NCI-H1105 treated with DMSO at 0.1 percent for 48 hours (cell line): ENCODE data around the gene EGR4.

ENCODE experiments used
- DNase-seq: peaks from one replicate; lab custom pipeline; 2025; lab: John Stamatoyannopoulos, UW

EGR4 gene

DNA sequence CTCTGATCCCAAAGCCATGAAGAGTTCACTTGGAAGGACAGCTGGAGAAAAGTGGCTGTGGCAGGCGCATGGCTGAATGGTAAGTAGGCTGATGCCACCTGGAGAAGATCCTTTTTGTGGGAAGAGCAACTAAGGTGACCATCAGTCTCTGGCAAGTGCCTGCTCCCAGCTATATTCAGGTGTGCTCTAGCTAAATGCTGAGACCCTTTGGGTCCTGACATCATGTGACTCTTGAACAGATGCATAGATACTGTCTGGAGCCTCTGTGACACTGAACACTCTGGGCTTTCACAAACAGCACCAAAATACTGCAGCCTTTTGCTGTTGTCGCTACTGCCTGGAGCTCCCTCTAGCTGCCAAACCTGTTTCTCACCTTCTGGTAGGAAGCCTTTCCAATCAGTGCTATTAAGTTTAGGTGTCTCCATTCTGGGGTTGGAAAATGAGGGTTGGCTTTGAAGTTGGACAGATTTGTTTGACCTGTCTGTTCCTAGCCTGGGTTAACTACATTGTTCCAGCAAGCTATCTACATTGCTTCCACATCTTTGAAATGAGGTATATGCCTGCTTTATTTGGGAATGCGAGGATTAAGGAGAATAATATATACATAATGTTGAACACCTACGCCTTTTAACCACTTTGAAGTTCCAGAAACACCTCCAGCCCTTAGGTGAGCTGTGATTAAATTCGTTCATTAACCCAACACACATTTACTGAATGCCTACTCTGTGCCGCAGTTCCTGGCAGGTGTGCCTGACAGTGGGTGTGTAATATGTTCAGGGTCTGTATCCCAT is 3.1 kb downstream of the EGR4 start:
- peak; percentile 59 for DNase-seq

GRCh38 chr2:73289304-73289703 is 4.0 kb downstream of the EGR4 start:
- DNase-seq, result no peak

GRCh38 chr2:73286134-73286655 is 7.2 kb downstream of the EGR4 start:
- DNase-seq, result no peak

DNA sequence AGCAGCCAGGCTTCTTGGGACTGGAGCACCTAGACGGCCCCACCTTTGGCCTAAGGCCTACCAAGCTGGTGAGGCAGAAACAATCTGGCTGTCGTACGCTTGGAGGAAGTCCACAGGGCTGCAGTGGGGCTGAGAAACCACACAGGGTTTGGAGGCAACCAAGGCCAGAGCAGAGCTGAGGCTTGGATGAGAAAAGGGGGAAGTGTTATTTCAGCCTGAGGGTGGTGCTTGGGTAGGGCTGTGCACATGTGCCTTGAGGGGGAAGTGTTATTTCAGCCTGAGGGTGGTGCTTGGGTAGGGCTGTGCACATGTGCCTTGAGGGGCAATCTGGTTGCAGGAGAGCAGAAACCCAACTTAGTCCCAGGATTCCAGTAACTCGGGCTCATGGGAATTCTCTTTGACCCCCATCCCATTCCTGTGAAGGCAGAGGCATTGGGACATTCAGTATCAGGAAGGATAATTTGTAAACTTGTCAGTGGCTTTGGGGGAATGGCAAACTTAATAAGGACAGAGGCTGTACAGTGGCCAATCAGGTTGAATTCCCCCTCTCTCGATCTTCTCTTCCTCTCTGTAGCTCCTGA is 8.1 kb downstream of the EGR4 start:
- DNase-seq, result no peak

- DNase-seq, result peak; percentile 33
Measured at GRCh38 chr2:73284296-73285158, 8.8 kb downstream of the EGR4 start, which contains the start of gene FBXO41. TSS of gene FBXO41 (minus strand) at chr2:73284478. CDS start at chr2:73269630, 14,848 bp downstream.

DNA sequence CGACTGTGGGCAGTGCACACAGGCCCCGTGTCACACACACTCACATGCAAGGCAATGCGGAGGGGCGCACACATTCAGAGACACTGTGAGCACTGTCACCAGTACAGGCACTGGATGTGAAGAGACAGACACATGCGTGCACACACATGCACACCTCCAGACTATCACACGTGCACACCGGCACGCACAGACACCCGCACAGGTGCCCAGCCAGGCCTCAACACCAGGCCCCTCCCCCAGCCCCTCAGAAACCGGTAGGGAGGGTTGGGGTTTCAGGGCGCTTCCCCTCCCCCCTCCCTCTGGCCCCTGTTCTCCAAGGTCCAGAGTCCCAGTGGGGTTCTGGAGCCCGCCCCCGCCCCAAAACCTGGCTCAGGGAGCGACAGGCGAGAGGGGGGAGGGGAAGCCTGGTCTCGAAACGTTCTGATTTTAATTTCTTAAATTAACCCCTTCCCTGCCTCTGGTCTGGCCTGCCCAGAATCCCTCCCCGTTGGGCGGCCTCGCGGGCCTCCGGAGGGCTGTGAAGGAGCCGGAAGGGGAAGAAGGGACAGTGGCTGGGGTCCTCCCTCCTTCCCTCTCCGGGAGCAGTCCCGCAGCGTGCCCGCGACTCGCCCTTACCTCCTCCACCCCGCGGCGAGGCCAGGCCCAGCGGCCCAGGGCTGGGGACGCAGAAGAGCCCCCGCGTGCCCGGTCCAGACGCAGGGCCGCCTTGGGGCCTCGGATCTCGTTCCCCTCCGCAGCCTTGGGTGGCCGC is 9.6 kb downstream of the EGR4 start:
- DNase-seq, result no peak

DNA sequence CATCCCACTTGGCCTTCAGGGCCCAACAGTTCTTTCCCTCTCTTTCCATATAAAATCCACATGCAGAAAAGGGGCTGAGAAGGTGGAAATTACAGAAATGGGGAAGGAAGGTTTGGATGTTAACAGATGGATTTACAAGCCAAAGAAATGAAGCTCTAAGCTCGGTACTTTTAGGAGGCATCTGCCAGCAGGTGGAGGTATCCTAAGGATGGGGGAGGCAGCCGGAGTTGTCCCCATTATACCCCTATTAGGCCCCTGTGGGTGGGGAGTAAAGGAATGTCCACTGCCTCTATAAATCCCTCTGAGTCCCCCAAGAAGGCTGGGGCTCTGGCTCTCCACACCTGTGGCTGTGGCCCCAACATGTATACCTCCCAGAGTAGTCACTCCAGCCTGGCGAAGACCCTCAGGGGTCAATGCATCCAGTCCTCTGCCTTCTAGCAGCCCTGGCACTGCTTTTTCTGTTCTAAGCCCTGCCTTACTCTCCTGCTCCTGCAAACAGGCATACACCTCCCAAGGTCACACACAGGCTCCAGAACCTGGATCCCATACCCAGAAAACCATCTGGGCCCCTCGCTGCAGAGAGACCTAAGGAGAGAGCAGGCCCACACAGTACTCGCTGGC is 10.3 kb downstream of the EGR4 start:
- DNase-seq, result no peak

DNA sequence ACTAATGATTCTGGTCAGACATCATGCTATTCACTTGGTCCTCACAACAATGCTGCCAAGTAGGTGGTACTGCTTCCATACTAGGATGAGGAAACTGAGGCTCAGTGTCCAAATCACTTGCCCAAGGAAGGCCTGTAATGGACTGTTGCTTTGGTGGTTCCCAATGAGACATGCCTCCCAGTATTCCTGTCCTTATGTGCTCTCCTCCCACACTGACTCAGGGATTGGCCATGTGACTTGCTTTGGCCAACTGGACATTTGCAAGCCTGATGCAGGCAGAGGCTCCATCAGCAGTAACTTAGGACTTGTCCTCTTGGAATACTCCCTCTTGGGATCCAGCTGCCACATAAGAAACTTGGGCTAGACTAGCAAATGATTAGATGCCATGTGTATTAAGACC is 12.1 kb downstream of the EGR4 start:
- no peak for DNase-seq

DNA sequence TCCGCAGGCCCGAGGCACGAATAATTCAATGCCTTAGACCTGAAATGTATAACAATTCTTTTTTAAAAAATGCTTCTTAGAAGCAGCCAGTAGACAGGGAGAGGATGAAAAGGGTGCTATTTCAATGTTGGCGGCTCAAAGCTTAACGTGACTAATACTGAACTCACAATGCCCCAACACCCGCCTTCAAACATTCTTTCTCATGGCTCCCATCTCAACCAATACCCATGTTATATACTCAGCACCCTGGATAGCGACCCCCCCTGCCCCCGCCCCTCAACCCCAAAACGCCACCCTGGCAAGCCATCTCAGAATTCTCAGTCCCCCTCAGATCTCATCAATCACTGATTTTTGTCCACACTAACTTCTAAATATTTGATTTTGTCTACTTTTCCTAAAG is 13.5 kb downstream of the EGR4 start:
- no peak for DNase-seq

GRCh38 chr2:73272270-73272669 is 21.1 kb downstream of the EGR4 start:
- no peak for DNase-seq

DNA sequence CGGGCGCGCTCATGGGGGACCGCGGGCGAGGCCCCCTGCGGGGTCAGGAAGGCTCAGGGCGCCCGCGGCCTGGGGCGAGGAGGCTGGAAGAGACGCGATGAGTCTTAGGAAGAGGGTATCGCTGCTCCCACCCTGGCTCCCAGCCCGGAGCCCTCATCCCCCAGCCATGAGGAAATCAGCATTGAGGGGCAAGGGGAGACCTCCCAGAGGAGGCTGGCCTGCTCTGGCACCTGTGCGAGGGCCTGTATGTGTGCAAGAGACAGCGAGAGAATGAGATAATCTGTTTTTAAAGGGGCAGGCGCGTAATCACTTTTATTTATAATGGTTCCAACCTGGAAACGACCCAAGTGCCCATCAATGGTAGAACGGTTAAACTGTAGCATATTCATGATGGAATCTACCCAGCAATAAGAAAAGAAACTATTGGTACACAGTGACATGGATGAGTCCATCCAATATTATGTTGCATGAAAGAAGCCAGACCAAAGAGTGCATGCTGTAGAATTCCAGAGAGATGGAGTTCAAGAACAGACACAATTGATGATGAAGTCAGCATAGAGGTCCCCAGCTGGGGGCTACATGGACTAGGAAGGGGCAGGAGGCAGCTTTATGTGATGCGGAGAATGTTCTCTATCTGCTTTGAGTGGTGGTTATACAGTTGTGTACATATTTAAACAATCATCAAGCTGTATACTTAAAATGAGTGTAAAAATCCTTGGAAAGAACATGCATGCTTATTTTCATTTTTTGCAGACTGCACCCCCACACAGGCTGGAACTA is 23.5 kb downstream of the EGR4 start:
- DNase-seq, result peak; percentile 30

GRCh38 chr2:73268830-73269685 is 24.3 kb downstream of the EGR4 start:
- DNase-seq, result peak; percentile 85

GRCh38 chr2:73268366-73268829 is 24.9 kb downstream of the EGR4 start:
- no peak for DNase-seq

DNA sequence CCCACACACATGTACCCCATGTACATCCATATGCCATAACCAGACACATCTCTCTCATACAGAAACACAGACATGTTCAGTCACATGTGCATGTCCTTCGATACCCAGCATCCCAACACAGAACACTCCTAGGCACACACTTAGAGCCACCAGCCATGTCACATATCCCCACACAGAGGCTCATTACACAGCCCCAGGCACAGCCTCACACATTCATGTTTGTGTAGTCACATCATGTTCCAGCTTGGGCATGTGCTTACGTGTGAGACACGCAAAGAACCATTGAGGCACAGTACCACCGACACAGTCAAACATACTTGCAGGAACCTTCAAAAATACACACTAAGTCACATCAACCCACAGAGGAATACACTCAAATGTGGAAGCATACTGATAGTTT is 26.3 kb downstream of the EGR4 start:
- no peak for DNase-seq

- no peak for DNase-seq
Measured at GRCh38 chr2:73266061-73266901, 27.1 kb downstream of the EGR4 start.

- no peak for DNase-seq
Measured at GRCh38 chr2:73265298-73266060, 27.9 kb downstream of the EGR4 start.

- DNase-seq, result no peak
Measured at GRCh38 chr2:73264783-73265182, 28.6 kb downstream of the EGR4 start.

DNA sequence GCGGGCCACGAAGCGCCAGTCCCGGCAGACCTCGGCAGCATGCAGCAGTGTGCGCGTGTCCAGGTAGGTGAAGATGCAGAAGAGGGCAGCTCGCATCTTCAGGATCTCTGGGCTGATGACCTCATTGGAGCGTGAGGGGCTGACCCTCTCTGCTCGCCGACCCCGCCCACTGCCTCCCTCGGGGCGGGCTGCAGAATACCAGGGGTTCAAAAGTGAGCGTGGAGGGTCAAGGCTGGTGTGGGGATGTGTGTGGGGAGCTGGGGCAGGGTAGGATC is 29.1 kb downstream of the EGR4 start:
- no peak for DNase-seq
